SK-N-SH treated with all-trans-retinoic acid at 6 μM for 48 hours (cell line): Measurements from ENCODE around the gene ADAMTS17.
"Not testable (repeated sequence)": the region's sequence is repeated elsewhere in the genome, so short reads cannot be mapped to it uniquely, and the experiment has no call there.

Experiments
- ATAC-seq: fragments of 200-7000 bp; cut with Tn5 transposase; 3 replicates; pipeline ENCODE4 v1.9.1; 2020; ENCODE audit warnings: mild to moderate bottlenecking, moderate library complexity
- CSDC2 ChIP-seq: fragments of 250-450 bp; sonication (Bioruptor Pico); IDR thresholded peaks from 2 replicates; pipeline ENCODE4 v1.5.0; 2020; ENCODE audit warnings: mild to moderate bottlenecking, moderate library complexity
- ESRRG ChIP-seq: fragments of 250-450 bp; sonication (Bioruptor Pico); IDR thresholded peaks from 2 replicates; pipeline ENCODE4 v1.6.1; 2021; ENCODE audit warnings: mild to moderate bottlenecking
- ISL1 ChIP-seq: fragments of 250-450 bp; sonication (Bioruptor Pico); IDR thresholded peaks from 2 replicates; pipeline ENCODE4 v2.1.2; 2022; ENCODE audit warnings: mild to moderate bottlenecking, moderate library complexity
- OSR1 ChIP-seq: fragments of 250-450 bp; sonication (Bioruptor Pico); IDR thresholded peaks from 2 replicates; pipeline ENCODE4 v1.8.0; 2022; ENCODE audit warnings: moderate library complexity, mild to moderate bottlenecking, inconsistent platforms
- PPARA ChIP-seq: fragments of 250-450 bp; sonication (Bioruptor Pico); IDR thresholded peaks from 2 replicates; pipeline ENCODE4 v1.5.0; 2020; ENCODE audit warnings: mild to moderate bottlenecking, borderline replicate concordance
- RARB ChIP-seq: fragments of 250-450 bp; sonication (Bioruptor Pico); IDR thresholded peaks from 2 replicates; pipeline ENCODE4 v1.8.0; 2021; ENCODE audit warnings: mild to moderate bottlenecking, moderate library complexity
- SNAI2 ChIP-seq: fragments of 250-450 bp; sonication (Bioruptor Pico); IDR thresholded peaks from 2 replicates; pipeline ENCODE4 v1.5.0; 2020; ENCODE audit warnings: mild to moderate bottlenecking, moderate library complexity
- TCF4 ChIP-seq: fragments of 250-450 bp; sonication (Bioruptor Pico); IDR thresholded peaks from 2 replicates; pipeline ENCODE4 v1.8.0; 2021; ENCODE audit warnings: mild to moderate bottlenecking, moderate library complexity, borderline replicate concordance
- TOX ChIP-seq: fragments of 250-450 bp; sonication (Bioruptor Pico); IDR thresholded peaks from 2 replicates; pipeline ENCODE4 v1.8.0; 2021; ENCODE audit warnings: mild to moderate bottlenecking, moderate library complexity, borderline replicate concordance
- ZC3H10 ChIP-seq: fragments of 250-450 bp; sonication (Bioruptor Pico); IDR thresholded peaks from 2 replicates; pipeline ENCODE4 v1.5.1; 2021; ENCODE audit warnings: mild to moderate bottlenecking, moderate library complexity
- ZFP30 ChIP-seq: fragments of 450-650 bp; formaldehyde crosslinking; IDR thresholded peaks from 2 replicates; pipeline ENCODE4 v1.5.0; 2022; ENCODE audit warnings: mild to moderate bottlenecking, moderate library complexity
- ZNF565 ChIP-seq: fragments of 450-650 bp; formaldehyde crosslinking; conservative IDR thresholded peaks from 2 replicates; pipeline ENCODE4 v1.5.0; 2020; ENCODE audit warnings: low read depth, mild to moderate bottlenecking, moderate library complexity
- ZNF70 ChIP-seq: fragments of 450-650 bp; formaldehyde crosslinking; IDR thresholded peaks from 2 replicates; pipeline ENCODE4 v1.5.0; 2020; ENCODE audit warnings: mild to moderate bottlenecking, moderate library complexity
- ZNF8 ChIP-seq: fragments of 450-650 bp; formaldehyde crosslinking; IDR thresholded peaks from 2 replicates; pipeline ENCODE4 v1.5.0; 2020; ENCODE audit warnings: mild to moderate bottlenecking, moderate library complexity
- TF ChIP-seq, protein P1 (sequence below): fragments of 250-450 bp; sonication (Bioruptor Pico); IDR thresholded peaks from 2 replicates; pipeline ENCODE4 v1.8.0; 2020; ENCODE audit warnings: mild to moderate bottlenecking, moderate library complexity, borderline replicate concordance
- TF ChIP-seq, protein P2 (sequence below): fragments of 250-450 bp; sonication (Bioruptor Pico); IDR thresholded peaks from 2 replicates; pipeline ENCODE4 v1.5.1; 2020; ENCODE audit warnings: low read depth, mild to moderate bottlenecking, moderate library complexity
- TF ChIP-seq, protein P3 (sequence below): fragments of 250-450 bp; sonication (Bioruptor Pico); IDR thresholded peaks from 2 replicates; pipeline ENCODE4 v1.5.0; 2020; ENCODE audit warnings: mild to moderate bottlenecking, moderate library complexity
- TF ChIP-seq, protein P4 (sequence below): fragments of 250-450 bp; sonication (Bioruptor Pico); IDR thresholded peaks from 2 replicates; pipeline ENCODE4 v1.5.1; 2021; ENCODE audit warnings: mild to moderate bottlenecking, moderate library complexity

Gene ADAMTS17

DNA sequence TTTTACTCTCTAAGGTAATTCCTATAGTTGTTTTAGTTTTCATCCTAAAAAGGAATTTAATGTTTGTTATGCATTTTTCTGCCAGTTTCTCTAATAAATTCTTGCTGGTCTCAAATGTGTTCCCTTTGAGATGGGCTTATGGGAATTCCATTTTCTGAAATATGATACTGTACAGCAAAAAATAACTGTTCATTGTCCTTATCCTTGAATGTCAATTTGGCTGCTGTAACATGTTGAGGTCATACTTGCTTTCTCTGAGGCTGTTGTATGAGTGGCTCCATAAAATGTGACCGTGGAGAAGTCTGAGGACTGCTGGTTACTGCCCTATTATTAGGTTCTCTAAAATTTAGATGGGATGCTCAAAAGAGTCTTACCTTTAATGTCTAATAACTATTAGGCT is 266.5 kb downstream of the ADAMTS17 start (continued):
- TF ChIP-seq ISL1 (no peak), PPARA (CRISPR knock-in tag) (no peak), ESRRG (CRISPR knock-in tag) (no peak), ZC3H10 (CRISPR knock-in tag) (no peak), CSDC2 (no peak)

DNA sequence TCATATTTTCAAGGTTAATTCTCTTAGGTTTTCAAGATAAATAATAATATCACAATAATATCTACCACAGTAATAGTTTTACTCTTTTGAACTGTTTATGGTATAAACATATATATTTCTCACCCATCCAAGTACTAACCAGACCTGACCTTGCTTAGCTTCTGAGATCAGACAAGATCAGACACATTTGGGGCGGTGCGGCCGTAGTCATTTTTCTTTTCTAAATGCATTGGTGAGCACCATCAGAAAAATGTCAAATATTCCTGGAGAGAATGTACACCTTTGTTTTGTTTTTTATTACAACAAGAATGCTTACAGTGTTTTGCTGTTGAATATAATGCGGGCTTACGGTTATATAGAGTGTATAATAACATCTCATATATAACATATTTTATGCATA is 267.8 kb downstream of the ADAMTS17 start:
- TF ChIP-seq OSR1 (CRISPR knock-in tag) = no peak
- TF ChIP-seq ZNF70 (CRISPR knock-in tag) = no peak
- no peak for TF ChIP-seq ZNF565 (CRISPR knock-in tag)
- no peak for TF ChIP-seq TOX (CRISPR knock-in tag)
- TF ChIP-seq, protein P1, sequence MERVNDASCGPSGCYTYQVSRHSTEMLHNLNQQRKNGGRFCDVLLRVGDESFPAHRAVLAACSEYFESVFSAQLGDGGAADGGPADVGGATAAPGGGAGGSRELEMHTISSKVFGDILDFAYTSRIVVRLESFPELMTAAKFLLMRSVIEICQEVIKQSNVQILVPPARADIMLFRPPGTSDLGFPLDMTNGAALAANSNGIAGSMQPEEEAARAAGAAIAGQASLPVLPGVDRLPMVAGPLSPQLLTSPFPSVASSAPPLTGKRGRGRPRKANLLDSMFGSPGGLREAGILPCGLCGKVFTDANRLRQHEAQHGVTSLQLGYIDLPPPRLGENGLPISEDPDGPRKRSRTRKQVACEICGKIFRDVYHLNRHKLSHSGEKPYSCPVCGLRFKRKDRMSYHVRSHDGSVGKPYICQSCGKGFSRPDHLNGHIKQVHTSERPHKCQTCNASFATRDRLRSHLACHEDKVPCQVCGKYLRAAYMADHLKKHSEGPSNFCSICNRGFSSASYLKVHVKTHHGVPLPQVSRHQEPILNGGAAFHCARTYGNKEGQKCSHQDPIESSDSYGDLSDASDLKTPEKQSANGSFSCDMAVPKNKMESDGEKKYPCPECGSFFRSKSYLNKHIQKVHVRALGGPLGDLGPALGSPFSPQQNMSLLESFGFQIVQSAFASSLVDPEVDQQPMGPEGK (CRISPR knock-in tag) = no peak
- no peak for TF ChIP-seq TCF4 (CRISPR knock-in tag)
- TF ChIP-seq, all 23 proteins: peak for 0
- ATAC-seq = no peak

DNA sequence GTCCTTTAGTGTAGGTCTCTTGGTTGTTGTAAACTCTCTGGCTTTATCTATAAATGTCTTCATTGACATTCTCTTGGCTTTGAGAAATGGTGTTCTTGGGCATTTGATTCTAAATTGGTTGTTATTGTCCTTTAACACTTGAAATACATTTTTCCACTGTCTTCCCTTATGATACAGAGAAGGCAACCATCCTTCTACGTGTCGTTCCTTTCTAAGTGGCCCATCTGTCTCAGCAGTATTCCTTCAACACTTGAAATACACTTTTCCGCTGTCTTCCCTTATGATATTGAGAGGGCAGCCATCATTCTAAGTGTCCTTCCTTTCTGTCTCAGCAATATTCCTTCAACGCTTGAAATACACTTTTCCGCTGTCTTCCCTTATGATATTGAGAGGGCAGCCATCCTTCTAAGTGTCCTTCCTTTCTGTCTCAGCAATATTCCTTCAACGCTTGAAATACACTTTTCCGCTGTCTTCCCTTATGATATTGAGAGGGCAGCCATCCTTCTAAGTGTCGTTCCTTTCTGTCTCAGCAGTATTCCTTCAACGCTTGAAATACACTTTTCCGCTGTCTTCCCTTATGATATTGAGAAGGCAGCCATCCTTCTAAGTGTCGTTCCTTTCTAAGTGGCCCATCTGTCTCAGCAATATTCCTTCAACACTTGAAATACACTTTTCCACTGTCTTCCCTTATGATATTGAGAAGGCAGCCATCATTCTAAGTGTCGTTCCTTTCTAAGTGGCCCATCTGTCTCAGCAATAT is 275.1 kb downstream of the ADAMTS17 start:
- ATAC-seq = not testable (repeated sequence)

DNA sequence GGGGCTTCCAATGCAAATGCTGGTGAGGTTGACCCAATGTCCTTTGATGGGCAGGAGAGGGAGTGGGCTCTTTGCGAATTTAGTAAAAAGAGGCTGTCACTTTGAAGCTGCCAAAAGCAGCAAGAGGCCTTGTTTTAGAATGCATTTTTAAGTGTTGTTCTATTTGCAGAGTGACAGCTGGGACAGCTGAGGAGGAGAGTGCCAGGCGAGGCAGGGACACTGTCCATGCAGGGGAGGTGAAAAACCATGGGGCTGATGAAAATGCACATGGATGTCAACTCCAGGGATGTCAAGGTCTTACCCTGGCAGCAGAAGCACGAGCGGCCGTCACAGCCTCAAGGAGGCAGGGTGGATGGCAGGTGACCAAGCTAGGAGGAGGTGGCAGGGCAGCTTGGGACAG is 279.8 kb downstream of the ADAMTS17 start:
- TF ChIP-seq TCF4 (CRISPR knock-in tag) = no peak
- TF ChIP-seq ZFP30 (CRISPR knock-in tag) = no peak
- TF ChIP-seq, protein P2, sequence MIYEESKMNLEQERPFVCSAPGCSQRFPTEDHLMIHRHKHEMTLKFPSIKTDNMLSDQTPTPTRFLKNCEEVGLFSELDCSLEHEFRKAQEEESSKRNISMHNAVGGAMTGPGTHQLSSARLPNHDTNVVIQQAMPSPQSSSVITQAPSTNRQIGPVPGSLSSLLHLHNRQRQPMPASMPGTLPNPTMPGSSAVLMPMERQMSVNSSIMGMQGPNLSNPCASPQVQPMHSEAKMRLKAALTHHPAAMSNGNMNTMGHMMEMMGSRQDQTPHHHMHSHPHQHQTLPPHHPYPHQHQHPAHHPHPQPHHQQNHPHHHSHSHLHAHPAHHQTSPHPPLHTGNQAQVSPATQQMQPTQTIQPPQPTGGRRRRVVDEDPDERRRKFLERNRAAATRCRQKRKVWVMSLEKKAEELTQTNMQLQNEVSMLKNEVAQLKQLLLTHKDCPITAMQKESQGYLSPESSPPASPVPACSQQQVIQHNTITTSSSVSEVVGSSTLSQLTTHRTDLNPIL (CRISPR knock-in tag) = no peak
- no peak for TF ChIP-seq ZNF565 (CRISPR knock-in tag)
- no peak for ATAC-seq

DNA sequence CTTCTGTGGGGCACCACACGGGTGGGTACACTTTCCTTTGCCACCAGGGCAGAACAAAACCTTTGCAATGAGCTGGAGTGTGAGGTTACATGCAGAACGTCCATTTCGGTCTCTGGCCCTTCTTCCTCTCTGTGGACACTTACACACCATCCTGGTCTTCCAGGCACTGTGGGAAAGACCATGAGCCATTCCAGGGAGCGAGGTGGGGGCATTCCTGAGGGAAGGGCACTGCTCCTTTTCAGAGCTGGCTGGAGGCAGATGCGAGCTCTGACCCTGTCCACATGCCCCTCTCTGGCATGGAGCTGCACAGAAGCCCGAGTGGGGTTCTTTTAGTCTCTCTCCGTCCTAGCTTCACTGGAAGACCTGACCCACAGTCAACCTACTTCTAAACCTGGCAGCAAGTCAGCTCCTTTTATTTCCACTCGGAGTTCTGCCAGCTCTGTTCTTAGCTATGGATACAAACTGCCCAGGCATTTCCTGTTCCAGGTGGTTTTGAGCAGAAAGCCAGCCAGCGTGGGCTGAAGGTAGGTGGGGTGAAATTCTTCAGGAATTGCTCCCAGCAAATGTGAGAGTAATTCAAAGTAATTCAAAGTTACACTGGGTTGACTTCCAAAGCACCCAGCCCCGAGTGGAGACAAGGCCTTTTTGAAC is 281.4 kb downstream of the ADAMTS17 start:
- no peak for ATAC-seq
- TF ChIP-seq TCF4 (CRISPR knock-in tag) (no peak), CSDC2 (no peak), ZNF70 (CRISPR knock-in tag) (no peak), ESRRG (CRISPR knock-in tag) (no peak), RARB (CRISPR knock-in tag) (no peak), OSR1 (CRISPR knock-in tag) (no peak), SNAI2 (CRISPR knock-in tag) (no peak), ZFP30 (CRISPR knock-in tag) (no peak), ZC3H10 (CRISPR knock-in tag) (no peak), PPARA (CRISPR knock-in tag) (no peak), TOX (CRISPR knock-in tag) (no peak), ZNF8 (CRISPR knock-in tag) (no peak), ZNF565 (CRISPR knock-in tag) (no peak)
- TF ChIP-seq, protein P3, sequence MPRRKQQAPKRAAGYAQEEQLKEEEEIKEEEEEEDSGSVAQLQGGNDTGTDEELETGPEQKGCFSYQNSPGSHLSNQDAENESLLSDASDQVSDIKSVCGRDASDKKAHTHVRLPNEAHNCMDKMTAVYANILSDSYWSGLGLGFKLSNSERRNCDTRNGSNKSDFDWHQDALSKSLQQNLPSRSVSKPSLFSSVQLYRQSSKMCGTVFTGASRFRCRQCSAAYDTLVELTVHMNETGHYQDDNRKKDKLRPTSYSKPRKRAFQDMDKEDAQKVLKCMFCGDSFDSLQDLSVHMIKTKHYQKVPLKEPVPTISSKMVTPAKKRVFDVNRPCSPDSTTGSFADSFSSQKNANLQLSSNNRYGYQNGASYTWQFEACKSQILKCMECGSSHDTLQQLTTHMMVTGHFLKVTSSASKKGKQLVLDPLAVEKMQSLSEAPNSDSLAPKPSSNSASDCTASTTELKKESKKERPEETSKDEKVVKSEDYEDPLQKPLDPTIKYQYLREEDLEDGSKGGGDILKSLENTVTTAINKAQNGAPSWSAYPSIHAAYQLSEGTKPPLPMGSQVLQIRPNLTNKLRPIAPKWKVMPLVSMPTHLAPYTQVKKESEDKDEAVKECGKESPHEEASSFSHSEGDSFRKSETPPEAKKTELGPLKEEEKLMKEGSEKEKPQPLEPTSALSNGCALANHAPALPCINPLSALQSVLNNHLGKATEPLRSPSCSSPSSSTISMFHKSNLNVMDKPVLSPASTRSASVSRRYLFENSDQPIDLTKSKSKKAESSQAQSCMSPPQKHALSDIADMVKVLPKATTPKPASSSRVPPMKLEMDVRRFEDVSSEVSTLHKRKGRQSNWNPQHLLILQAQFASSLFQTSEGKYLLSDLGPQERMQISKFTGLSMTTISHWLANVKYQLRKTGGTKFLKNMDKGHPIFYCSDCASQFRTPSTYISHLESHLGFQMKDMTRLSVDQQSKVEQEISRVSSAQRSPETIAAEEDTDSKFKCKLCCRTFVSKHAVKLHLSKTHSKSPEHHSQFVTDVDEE (CRISPR knock-in tag) = no peak
- TF ChIP-seq, protein P4, sequence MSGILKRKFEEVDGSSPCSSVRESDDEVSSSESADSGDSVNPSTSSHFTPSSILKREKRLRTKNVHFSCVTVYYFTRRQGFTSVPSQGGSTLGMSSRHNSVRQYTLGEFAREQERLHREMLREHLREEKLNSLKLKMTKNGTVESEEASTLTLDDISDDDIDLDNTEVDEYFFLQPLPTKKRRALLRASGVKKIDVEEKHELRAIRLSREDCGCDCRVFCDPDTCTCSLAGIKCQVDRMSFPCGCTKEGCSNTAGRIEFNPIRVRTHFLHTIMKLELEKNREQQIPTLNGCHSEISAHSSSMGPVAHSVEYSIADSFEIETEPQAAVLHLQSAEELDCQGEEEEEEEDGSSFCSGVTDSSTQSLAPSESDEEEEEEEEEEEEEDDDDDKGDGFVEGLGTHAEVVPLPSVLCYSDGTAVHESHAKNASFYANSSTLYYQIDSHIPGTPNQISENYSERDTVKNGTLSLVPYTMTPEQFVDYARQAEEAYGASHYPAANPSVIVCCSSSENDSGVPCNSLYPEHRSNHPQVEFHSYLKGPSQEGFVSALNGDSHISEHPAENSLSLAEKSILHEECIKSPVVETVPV (CRISPR knock-in tag) = no peak
- TF ChIP-seq, protein P1 (CRISPR knock-in tag) = no peak
- TF ChIP-seq, protein P2 (CRISPR knock-in tag) = no peak
